Sciatic nerve (tissue), 2 donors: ENCODE data around the gene HTR2B. TPM values are rescaled to one million over a fixed set of nuclear protein-coding genes. Genes with fewer than 3 reads are reported as not detected.
"Not testable (repeated sequence)": the region's sequence is repeated elsewhere in the genome, so short reads cannot be mapped to it uniquely, and the experiment has no call there.

Experiments used
- ATAC-seq: fragments of 200-7000 bp; cut with Tn5 transposase; one replicate; pipeline ENCODE4 v1.9.1; 2020; ENCODE audit warnings: mild to moderate bottlenecking, moderate library complexity
- DNase-seq: peaks from one replicate; pipeline ENCODE4 v3.0.0-alpha.2; 2020; ENCODE audit warnings: low spot score
- intact Hi-C: fragments of 100-400 bp; cut with DNase I; formaldehyde crosslinking; loops from one replicate; pipeline ENCODE4 v1.14.2; 2022
- total RNA-seq: library from RNA; stranded (reverse); fragmentation: NEBNext Ultra II Directional; extraction: Animal tissue kit (Norgen Biotek cat#: 25700); gene quantifications from one replicate; pipeline ENCODE4 v1.2.1, GENCODE V29; 2021
- donor health status: DM: no; HTN: no; CAD: no.
- donor health status: DM: no; HTN: no; CAD: no.

HTR2B gene
- total RNA-seq, 1 donor from 2014 or later, result 1.2 TPM

GRCh38 chr2:231102772-231103171 lies 22.1 kb downstream of the HTR2B start:
- no peak for ATAC-seq
- intact Hi-C loops, result no loop called here
- DNase-seq, result no peak

GRCh38 chr2:231100990-231101389 lies 23.9 kb downstream of the HTR2B start:
- ATAC-seq (no peak), DNase-seq (no peak)
- intact Hi-C loops, result no loop called here

- ATAC-seq, DNase-seq, intact Hi-C loops: not testable (repeated sequence)
Measured at GRCh38 chr2:231100321-231100720, 24.5 kb downstream of the HTR2B start.

- intact Hi-C loops, result no loop called here
- ATAC-seq, result no peak
- no peak for DNase-seq
Measured at GRCh38 chr2:231099918-231100317, 24.9 kb downstream of the HTR2B start.

- DNase-seq (no peak), ATAC-seq (no peak)
- intact Hi-C loops, result no loop called here
Measured at GRCh38 chr2:231094736-231095346, 30.0 kb downstream of the HTR2B start.

DNA sequence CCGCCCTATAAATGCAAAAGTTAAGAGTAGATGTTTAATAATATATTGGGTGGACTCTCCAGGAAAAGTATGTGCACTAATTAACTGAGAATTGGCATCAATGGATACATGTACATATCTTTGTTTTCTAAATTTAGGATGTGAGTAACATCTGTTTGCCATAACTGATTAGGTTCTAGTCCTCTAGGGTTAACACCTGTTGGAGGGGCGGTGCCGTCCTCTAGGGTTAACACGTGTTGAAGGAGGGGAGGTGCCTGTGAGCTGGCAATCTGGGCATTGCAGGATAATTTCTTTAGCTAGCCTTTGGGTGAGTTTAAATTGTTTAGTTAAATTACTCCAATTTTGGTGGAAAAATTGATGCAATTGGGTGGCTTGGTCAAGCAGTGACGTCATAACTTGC lies 30.9 kb downstream of the HTR2B start:
- no peak for ATAC-seq
- no peak for DNase-seq
- intact Hi-C loops, result no loop called here

- DNase-seq (no peak), ATAC-seq (no peak)
- intact Hi-C loops, result no loop called here
Measured at GRCh38 chr2:231088754-231089153, 36.1 kb downstream of the HTR2B start.

DNA sequence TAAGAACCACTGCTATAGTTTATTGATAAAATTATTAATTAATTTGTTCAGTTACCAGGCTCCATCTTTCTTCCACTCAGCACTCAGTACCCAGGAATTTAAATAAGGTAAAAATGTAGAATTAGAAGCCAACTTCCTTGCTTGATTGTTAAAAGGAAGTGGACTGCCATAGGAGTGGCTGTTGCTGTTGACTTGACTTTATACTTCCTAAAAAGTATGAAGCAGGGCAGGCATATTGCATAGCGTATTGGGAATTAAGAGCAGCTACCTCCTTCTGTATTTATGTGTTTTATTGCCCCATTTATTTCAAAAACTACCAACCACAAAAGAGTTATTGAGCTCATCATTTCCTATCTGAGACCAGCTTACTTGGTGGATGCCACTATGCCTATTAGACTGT lies 40.3 kb downstream of the HTR2B start:
- no peak for DNase-seq
- intact Hi-C loops, result no loop called here
- no peak for ATAC-seq

DNA sequence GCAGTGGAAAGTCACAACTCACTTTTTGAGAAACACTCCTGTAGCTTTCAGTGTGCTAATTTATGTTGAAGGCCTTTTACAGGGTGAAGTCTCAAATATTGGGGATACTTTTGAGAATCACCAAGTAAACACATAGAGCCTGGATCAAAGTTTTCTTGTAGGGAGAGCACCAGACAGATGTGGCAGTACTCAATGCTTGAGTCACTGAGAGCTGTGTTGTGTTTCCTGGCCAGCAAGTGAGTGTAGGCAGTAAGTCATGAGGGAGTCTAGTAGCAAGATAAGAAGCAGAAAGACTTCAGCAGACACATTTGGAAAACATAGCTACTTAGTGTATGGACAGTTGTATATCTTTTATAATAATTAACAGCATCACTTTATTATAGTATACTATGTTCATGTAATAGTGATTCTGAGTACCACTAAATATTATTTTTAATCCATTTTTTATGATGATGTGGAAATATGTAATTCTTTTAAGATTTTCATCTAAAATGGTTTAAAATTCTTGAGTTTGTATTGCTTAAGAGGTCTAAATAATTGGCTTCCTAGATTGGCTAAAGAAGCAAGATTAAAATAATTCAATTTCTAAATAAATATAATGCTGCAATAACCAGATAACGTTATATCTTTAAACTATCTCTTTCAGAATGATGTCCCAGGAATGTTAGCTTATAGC lies 55.3 kb downstream of the HTR2B start:
- intact Hi-C loops, result no loop called here
- ATAC-seq (no peak), DNase-seq (no peak)

DNA sequence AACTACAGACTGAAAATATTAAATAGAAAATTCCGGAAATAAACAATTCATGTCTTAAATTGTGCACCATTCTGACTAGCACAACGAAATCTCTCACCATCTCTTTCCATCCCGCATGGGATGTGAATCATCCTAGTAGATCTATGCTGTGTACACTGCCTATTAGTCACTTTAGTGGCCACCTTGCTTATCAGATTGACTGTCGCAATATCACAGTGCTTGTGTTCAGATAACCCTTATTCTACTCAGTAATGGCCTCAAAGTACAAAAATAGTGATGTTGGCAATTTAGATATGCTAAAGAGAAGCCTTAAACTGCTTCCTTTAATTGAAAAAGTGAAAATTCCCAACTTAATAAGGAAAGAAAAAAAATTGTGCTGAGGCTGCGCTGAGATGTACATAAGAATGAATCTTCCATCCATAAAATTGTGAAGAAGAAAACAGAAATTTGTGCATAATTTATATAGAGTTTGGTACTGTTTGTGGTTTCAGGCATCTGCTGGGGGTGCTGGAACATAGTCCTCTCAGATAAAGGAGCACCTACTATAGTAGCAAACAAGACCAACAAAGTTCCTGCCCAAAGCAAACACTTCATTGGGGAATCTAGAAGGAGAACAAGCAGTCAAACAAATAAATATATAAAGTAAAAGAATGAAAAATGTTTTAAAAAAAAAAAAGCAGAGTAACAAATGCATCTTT lies 56.2 kb downstream of the HTR2B start:
- DNase-seq (no peak), ATAC-seq (no peak)
- intact Hi-C loops, result no loop called here

- DNase-seq, intact Hi-C loops, ATAC-seq: not testable (repeated sequence)
Measured at GRCh38 chr2:231067531-231067930, 57.3 kb downstream of the HTR2B start.

DNA sequence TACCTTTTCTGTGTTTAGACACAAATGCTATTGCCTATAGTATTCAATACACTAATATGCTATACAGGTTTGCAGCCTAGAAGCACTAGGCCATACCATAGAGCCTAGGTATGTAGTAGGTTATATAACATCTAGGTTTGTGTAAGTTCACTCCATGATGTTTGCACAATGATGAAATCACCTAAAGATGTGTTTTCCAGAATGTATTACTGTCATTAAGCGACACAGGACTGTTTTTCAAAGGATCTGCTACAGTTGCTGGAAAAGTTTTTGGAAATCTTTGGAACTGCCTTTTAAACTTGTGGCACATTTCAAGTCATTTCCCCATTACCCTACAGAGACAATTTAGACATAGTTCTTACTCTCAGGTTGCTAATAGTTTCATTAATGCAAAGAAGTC lies 58.9 kb downstream of the HTR2B start:
- no peak for ATAC-seq
- no peak for DNase-seq
- intact Hi-C loops, result no loop called here

DNA sequence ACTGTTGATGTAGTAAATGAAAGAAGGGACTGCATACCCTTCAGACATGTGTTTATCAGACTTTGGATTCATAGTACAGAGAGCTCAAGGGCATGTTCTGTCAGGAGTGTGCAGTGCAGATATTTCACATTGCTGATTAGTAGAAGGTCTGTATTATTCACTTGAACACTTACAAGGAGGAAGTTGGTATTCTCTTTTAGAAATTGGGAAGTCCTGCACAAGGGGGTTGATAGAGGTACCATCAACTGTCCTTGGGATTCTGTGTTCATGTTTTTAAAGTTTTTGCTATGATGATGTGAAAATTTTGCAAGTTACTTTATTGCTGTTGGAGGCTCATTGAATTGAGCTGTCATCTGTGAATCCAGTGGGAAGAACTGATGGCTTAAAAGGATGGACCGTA lies 61.5 kb downstream of the HTR2B start:
- intact Hi-C loops, result no loop called here
- ATAC-seq (no peak), DNase-seq (no peak)

DNA sequence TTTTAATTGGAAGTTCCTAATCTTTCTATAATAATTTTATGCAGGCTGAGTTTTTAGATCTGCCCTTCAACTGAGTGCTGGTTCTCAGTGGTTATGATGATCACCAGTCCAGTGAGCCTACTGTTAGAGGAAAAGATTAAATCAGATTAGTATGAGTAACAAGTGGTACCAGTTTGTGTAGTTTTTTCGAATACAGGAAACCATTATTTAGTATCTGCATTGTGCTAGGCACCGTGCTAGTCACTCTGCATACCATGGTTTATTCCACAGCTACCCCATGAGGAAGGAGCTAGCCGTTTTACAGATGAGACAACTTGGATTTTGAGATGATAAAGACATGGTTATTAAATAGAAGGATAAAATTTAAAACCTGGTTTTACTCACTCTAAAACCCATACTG lies 62.1 kb downstream of the HTR2B start:
- no peak for DNase-seq
- ATAC-seq, result no peak
- intact Hi-C loops, result no loop called here

GRCh38 chr2:231059756-231060155 lies 65.1 kb downstream of the HTR2B start:
- no peak for DNase-seq
- intact Hi-C loops, result no loop called here
- ATAC-seq, result no peak

DNA sequence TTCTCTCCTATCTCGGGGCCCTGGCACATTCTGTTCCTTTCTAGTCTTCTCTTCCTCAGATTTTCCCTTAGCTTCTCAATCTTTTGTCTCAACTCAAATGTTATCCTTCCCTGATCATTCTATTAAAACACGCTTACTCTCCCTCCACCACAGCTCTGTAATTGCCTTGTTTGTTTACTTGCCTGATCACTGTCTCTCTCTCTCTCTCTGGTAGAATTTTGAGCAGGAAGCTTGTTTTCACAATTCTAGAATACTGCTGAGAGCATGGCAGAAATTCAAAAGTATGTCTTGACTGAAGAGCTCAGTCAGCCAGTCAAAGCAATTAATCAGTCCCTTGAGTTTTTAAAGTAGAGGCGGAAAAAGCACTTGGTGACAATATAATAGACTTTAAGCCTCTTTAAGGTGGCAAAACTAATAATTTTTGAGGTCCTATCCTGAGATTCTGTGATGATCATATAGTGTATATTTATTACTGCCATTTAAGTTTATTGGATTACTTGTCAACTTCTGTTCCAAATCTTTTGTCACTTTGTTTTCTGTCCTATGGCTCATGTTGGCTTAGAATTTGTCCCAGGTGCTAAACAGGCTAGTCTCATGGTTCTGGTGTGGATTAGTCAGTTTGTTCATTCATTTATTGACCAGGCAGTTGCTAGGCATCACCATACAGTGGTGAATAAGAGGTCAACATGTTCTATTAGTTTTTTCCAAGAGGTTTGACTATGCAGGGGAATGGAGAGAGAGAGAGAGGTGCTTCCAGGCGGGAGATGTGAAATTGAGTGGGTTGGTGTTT lies 65.9 kb downstream of the HTR2B start:
- ATAC-seq (no peak), DNase-seq (no peak)
- intact Hi-C loops, result no loop called here
